ENCODE measurements around the gene SORCS2. TPM values are rescaled to one million over a fixed set of nuclear protein-coding genes. Genes with fewer than 3 reads are reported as not detected.
"Not testable (repeated sequence)": the region's sequence is repeated elsewhere in the genome, so short reads cannot be mapped to it uniquely, and the experiment has no call there.

SORCS2 gene
- total RNA-seq, 1 donor from 2014 or later: 7.1 TPM

DNA sequence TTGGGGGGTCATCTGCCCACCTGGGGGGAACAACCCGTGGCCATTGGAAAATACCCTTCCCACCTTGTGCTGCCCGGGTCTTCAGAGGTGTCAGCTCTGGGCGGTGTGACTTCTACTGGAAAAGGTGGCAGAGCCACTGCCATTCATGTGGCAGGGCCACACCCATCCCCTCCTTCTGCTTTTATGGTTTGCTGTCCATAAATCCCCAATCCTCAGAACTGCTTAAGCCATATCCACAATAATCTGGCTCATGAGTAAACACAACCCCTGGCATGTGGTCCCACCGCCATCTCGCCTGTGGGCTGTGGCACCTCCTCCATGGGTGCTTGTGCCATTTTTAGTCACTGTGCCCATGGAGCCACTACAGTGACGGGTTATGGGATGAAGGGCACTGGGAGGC, 20.6 kb downstream of the SORCS2 start:
- DNase-seq (ENCODE audit: low spot score in 2 of 2, unreplicated experiment in 2 of 2): no peak
- peaks cover 2% of the 10 kb centered on the region for H3K27me3 Mint-ChIP-seq (ENCODE audit: low read depth)
- TF ChIP-seq, protein P1, sequence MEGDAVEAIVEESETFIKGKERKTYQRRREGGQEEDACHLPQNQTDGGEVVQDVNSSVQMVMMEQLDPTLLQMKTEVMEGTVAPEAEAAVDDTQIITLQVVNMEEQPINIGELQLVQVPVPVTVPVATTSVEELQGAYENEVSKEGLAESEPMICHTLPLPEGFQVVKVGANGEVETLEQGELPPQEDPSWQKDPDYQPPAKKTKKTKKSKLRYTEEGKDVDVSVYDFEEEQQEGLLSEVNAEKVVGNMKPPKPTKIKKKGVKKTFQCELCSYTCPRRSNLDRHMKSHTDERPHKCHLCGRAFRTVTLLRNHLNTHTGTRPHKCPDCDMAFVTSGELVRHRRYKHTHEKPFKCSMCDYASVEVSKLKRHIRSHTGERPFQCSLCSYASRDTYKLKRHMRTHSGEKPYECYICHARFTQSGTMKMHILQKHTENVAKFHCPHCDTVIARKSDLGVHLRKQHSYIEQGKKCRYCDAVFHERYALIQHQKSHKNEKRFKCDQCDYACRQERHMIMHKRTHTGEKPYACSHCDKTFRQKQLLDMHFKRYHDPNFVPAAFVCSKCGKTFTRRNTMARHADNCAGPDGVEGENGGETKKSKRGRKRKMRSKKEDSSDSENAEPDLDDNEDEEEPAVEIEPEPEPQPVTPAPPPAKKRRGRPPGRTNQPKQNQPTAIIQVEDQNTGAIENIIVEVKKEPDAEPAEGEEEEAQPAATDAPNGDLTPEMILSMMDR (IDR thresholded peaks at IDR 0.05; ENCODE audit: unreplicated experiment): no peak
- peaks cover 3% of the 10 kb centered on the region for H3K36me3 Mint-ChIP-seq
- no peak overlapping the region for H3K27ac Mint-ChIP-seq
- H3K4me1 Mint-ChIP-seq: peaks cover 8% of the 10 kb centered on the region
- H3K4me3 Mint-ChIP-seq: no peak overlapping the region
- H3K9me3 Mint-ChIP-seq: no peaks in the 10 kb centered on the region

DNA sequence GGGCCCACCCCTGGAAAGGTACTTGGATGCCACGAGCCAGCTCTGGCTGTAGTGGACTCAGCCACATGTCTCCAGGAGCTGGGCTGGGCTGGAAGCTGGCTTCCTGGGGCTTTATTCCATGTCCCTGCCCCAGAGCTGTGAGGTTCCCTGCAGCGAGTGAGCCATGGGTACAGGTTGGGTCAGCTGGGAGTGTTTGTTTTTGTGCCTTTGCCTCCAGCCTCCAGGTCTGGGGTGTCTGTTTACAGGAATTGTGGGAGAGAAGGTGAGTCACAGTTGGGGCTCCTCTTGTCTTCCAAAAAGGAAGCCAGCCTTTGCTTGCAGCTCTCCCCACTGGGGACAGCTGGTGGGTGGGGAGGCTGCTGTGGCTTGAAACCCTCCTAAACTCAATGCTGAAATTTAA, 21.5 kb downstream of the SORCS2 start:
- TF ChIP-seq, protein P1 (IDR thresholded peaks at IDR 0.05; ENCODE audit: unreplicated experiment): no peak
- peaks cover 6% of the 10 kb centered on the region for H3K4me1 Mint-ChIP-seq
- no peaks in the 10 kb centered on the region for H3K9me3 Mint-ChIP-seq
- no peak overlapping the region for H3K4me3 Mint-ChIP-seq
- H3K27ac Mint-ChIP-seq: no peak overlapping the region
- H3K36me3 Mint-ChIP-seq: peaks cover 3% of the 10 kb centered on the region
- H3K27me3 Mint-ChIP-seq (ENCODE audit: low read depth): peaks cover 2% of the 10 kb centered on the region
- DNase-seq (ENCODE audit: low spot score in 2 of 2, unreplicated experiment in 2 of 2): no peak

DNA sequence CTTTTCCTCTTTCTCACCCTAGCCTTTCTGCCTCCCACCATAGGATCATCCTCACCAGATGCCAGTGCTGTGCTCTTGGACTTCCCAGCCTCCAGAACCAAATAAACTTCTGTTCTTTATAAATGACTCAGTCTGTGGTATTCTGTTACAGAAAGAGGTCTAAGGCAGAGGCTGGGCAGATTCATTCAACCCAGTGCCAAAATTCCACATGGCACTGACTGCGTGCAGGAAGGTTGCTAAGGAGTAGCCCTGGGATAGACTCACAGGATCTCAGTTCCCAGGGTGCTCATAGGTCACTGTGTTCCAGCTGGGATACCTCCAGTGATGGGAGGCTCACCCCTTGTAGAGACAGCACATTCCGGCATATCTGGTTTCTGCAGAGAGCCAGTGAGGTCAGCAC, 22.0 kb downstream of the SORCS2 start:
- H3K9me3 Mint-ChIP-seq: no peaks in the 10 kb centered on the region
- TF ChIP-seq, protein P1 (IDR thresholded peaks at IDR 0.05; ENCODE audit: unreplicated experiment): no peak
- H3K4me1 Mint-ChIP-seq: peaks cover 6% of the 10 kb centered on the region
- H3K27ac Mint-ChIP-seq: no peak overlapping the region
- H3K4me3 Mint-ChIP-seq: no peak overlapping the region
- DNase-seq (ENCODE audit: low spot score in 2 of 2, unreplicated experiment in 2 of 2): no peak
- H3K27me3 Mint-ChIP-seq (ENCODE audit: low read depth): peaks cover 2% of the 10 kb centered on the region
- peaks cover 3% of the 10 kb centered on the region for H3K36me3 Mint-ChIP-seq

DNA sequence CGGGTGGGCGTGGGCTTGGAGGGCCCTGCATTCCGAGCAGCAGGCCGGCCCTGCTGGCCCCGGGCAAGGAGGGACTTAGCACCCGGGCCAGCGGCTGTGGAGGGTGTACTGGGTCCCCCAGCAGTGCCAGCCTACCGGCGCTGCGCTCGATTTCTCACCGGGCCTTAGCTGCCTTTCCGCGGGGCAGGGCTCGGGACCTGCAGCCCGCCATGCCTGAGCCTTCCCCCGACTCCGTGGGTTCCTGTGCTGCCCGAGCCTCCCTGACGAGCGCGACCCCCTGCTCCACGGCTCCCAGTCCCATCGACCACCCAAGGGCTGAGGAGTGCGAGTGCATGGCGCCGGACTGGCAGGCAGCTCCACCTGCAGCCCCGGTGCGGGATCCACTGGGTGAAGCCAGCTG, 22.8 kb downstream of the SORCS2 start:
- not testable (repeated sequence) for H3K9me3 Mint-ChIP-seq; H3K27ac Mint-ChIP-seq; H3K27me3 Mint-ChIP-seq (ENCODE audit: low read depth); H3K4me3 Mint-ChIP-seq; H3K4me1 Mint-ChIP-seq; H3K36me3 Mint-ChIP-seq; DNase-seq (ENCODE audit: low spot score in 2 of 2, unreplicated experiment in 2 of 2)

DNA sequence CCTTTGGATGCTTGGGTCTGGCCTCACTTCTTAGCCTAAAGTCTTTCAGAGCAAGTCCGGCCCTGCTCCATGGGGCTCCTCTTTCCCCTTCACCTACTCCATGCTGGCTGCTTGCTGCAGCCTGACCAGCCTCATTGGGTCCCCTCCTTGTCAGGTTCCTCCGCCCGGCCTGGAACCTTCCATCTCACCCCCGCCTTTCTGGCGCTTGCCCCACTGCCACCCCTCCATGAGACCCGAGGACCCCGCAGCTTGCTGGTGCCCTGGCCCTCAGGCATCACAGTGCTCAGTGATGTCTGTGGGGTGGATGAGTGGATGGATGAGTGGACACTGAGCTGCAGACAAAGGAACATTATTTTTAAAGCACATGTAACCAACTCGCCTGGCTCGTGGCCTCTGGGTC, 24.7 kb downstream of the SORCS2 start:
- no peaks in the 10 kb centered on the region for H3K9me3 Mint-ChIP-seq
- H3K4me3 Mint-ChIP-seq: no peak overlapping the region
- H3K27ac Mint-ChIP-seq: no peak overlapping the region
- H3K36me3 Mint-ChIP-seq: peaks cover 3% of the 10 kb centered on the region
- TF ChIP-seq, protein P1 (IDR thresholded peaks at IDR 0.05; ENCODE audit: unreplicated experiment): no peak
- H3K27me3 Mint-ChIP-seq (ENCODE audit: low read depth): peaks cover 2% of the 10 kb centered on the region
- peaks cover 5% of the 10 kb centered on the region for H3K4me1 Mint-ChIP-seq
- DNase-seq (ENCODE audit: low spot score in 2 of 2, unreplicated experiment in 2 of 2): no peak

DNA sequence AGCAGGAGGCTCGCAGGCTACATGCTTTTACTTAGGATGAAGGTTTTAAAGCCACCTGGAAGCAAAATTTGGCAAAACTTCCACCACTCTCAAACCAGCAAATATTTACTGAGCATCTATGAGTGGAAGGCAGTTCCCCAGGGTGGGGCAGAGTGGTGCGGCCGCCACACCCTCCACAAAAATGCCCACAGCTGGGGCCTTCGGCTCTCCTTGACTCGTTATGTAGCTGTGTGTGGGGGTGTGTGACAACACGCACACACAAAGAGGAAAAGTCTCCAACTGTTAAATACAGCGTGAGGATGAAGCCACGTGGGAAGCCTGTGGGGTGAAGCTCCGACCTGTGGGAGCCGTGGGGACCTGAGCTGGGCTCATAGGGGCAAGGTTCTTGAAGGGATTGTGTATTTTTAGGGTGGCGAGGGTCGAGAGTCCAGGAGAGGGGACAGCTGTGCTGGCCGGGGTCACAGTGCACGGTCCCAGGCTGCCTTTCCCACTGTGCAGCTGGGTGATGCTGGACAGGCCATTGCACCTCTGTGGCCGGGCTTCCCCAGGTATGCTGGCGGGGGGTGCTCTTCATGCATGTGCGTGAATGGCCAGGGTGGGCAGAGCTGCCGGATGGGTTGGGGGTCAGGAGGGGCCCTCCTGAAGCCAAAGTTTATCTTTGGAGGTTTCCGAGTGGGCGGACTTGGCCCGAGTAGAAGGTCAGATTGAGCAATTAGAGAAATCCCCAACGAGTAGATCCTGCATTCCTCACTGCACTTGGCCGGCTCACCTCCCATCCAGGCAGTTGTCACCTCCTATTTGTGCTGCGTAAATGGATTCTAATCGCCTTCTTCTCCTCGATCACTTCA, 25.4 kb downstream of the SORCS2 start:
- DNase-seq (ENCODE audit: low spot score in 2 of 2, unreplicated experiment in 2 of 2): no peak
- Mint-ChIP-seq H3K27me3 (ENCODE audit: low read depth) (peaks cover 2% of the 10 kb centered on the region), H3K4me3 (no peak overlapping the region), H3K36me3 (peaks cover 3% of the 10 kb centered on the region), H3K4me1 (peaks cover 5% of the 10 kb centered on the region), H3K27ac (no peak overlapping the region), H3K9me3 (no peaks in the 10 kb centered on the region)
- TF ChIP-seq, protein P1 (IDR thresholded peaks at IDR 0.05; ENCODE audit: unreplicated experiment): no peak

Data from mesothelial cell of epicardium (in vitro differentiated cells).